ENCODE measurements around the gene KDM2A.

DNA sequence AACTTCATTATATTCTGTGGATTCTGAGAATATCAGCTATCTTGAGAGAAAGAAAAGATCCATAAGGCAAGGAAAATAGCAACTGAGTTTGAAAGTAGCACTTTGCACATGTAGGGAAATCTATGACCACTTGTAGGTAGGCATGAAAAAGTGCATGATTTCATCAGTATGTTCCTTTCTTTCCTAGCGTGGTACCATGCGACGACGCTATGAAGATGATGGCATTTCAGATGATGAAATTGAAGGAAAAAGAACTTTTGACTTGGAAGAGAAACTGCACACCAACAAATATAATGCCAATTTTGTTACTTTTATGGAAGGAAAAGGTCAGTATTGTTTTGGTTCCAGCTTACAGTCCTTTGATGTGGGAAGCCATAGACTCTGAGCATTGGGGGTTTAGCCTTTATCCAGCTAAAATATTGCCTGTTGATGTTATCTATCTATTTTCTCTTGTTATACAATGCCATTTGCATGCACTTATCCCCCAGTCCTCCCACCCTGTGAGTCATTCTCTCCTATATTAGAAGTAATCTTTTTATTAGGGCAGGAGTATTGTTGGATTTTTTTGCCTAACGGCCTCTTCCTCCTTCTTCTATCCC is 60.9 kb downstream of the KDM2A start:
- TF ChIP-seq, protein P1, sequence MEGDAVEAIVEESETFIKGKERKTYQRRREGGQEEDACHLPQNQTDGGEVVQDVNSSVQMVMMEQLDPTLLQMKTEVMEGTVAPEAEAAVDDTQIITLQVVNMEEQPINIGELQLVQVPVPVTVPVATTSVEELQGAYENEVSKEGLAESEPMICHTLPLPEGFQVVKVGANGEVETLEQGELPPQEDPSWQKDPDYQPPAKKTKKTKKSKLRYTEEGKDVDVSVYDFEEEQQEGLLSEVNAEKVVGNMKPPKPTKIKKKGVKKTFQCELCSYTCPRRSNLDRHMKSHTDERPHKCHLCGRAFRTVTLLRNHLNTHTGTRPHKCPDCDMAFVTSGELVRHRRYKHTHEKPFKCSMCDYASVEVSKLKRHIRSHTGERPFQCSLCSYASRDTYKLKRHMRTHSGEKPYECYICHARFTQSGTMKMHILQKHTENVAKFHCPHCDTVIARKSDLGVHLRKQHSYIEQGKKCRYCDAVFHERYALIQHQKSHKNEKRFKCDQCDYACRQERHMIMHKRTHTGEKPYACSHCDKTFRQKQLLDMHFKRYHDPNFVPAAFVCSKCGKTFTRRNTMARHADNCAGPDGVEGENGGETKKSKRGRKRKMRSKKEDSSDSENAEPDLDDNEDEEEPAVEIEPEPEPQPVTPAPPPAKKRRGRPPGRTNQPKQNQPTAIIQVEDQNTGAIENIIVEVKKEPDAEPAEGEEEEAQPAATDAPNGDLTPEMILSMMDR (IDR thresholded peaks at IDR 0.05) = no peak
- TF ChIP-seq POLR2A (IDR thresholded peaks at IDR 0.05; ENCODE audit: low read depth) = no peak
- TF ChIP-seq EP300 (IDR thresholded peaks at IDR 0.05) = no peak
- TF ChIP-seq POLR2AphosphoS5 (IDR thresholded peaks at IDR 0.05) = no peak
